Measurements from ENCODE around the gene ARPC2.
"Not testable (repeated sequence)": the region's sequence is repeated elsewhere in the genome, so short reads cannot be mapped to it uniquely, and the experiment has no call there.

GRCh38 chr2:218273214-218273907 lies 56.4 kb downstream of the ARPC2 start:
- TF ChIP-seq CTCF, POLR2A (IDR thresholded peaks at IDR 0.05): not testable (repeated sequence)
